ENCODE measurements around the gene JUP. TPM values are rescaled to one million over a fixed set of nuclear protein-coding genes. Genes with fewer than 3 reads are reported as not detected.
A peak's percentile ranks its signal among the peaks of the same experiment; 100 is the strongest.

JUP gene
- total RNA-seq, 1 experiment from 2014 or later = 224 TPM

DNA sequence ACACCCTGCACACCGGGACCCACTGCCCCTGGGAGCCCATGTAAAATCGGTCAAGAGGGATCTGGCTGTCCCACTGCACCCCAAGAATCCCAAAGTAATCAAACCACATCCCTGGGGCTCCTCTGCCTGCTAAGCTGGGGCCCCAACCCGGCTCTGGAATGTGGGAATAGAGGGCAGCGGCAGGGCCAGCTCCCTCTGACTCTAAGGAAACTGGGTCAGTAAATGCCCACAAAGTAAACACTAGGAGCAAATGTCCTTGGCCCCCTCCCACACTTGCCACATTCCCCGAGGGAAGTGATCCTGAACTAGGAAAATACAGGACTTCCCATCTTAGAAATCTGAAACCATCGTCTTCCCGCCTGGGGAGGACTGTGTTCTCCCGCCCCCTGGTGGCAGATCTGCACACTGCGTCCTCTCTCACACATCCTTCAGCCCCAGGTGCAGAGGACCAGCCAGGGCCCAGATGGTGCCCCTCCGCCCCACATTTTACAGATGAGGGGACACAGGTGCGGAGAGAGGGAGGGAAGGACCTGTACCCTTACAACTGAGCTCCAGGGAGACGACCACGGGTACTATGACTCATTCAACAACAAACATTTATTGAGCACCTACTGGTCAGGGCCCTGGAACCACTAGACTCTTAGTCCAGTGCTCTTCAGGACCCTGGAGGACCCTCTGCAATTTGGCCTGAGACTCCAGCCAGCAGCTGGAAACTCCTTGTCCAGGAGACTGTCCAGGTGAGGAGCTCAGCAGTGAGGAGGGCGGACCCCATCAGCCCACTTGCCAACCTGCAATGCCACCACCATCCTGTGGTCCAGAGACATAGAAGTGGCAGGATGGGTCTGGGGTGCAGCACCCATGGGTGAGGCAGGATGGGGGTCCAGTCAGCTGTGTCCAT is 15.1 kb upstream of the JUP start:
- Histone ChIP-seq H3K36me3 (ENCODE audit: control insufficient read depth in 1 of 2, insufficient read depth in 2 of 2, low read length in 2 of 2) (no peaks in the 10 kb centered on the region), H3K9ac (ENCODE audit: low read length) (peak overlapping the region; percentile 58), H3K27me3 (ENCODE audit: insufficient read depth, low read length) (no peaks in the 10 kb centered on the region), H3K9me2 (ENCODE audit: insufficient read depth) (no peaks in the 10 kb centered on the region), H4K20me1 (ENCODE audit: insufficient read depth) (no peaks in the 10 kb centered on the region), H3K4me3 (replicated peaks in 1 of 2; ENCODE audit: low read depth in 1 of 2, low read length in 2 of 2) (peak overlapping the region; percentile 32 to 39), H2AFZ (ENCODE audit: low read depth, low read length, poor library complexity, severe bottlenecking) (no peak overlapping the region), H3K27ac (ENCODE audit: low read depth, low read length) (peak overlapping the region; percentile 82), H3K9me3 (ENCODE audit: control insufficient read depth in 1 of 2, insufficient read depth in 1 of 2, low read depth in 1 of 2, low read length in 2 of 2) (no peaks in the 10 kb centered on the region), H3K4me1 (ENCODE audit: control insufficient read depth in 1 of 2, insufficient read depth in 2 of 2, low read length in 2 of 2) (peaks cover 26 to 40% of the 10 kb centered on the region in 2 experiments), H3K4me2 (ENCODE audit: low read length) (peak overlapping the region; percentile 73), H3K79me2 (ENCODE audit: insufficient read depth, low read length) (no peaks in the 10 kb centered on the region)
- TF ChIP-seq POLR2AphosphoS5 (IDR thresholded peaks at IDR 0.05; ENCODE audit: low read depth, low read length) = peak; percentile 30
- no peak for TF ChIP-seq TCF7L2 (IDR thresholded peaks at IDR 0.05; ENCODE audit: borderline replicate concordance, extremely low read depth, insufficient read depth, insufficient read length)
- TF ChIP-seq RAD21 (IDR thresholded peaks at IDR 0.05; ENCODE audit: low read depth) = peak; percentile 99
- TF ChIP-seq, protein P1, sequence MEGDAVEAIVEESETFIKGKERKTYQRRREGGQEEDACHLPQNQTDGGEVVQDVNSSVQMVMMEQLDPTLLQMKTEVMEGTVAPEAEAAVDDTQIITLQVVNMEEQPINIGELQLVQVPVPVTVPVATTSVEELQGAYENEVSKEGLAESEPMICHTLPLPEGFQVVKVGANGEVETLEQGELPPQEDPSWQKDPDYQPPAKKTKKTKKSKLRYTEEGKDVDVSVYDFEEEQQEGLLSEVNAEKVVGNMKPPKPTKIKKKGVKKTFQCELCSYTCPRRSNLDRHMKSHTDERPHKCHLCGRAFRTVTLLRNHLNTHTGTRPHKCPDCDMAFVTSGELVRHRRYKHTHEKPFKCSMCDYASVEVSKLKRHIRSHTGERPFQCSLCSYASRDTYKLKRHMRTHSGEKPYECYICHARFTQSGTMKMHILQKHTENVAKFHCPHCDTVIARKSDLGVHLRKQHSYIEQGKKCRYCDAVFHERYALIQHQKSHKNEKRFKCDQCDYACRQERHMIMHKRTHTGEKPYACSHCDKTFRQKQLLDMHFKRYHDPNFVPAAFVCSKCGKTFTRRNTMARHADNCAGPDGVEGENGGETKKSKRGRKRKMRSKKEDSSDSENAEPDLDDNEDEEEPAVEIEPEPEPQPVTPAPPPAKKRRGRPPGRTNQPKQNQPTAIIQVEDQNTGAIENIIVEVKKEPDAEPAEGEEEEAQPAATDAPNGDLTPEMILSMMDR (IDR thresholded peaks at IDR 0.05 in 2 of 3, conservative IDR thresholded peaks at IDR 0.05 in 1 of 3; ENCODE audit: borderline replicate concordance in 1 of 3, insufficient read depth in 1 of 3, low read depth in 2 of 3, low read length in 2 of 3) = peak; percentile 92 to 96 (median 95)
- intact Hi-C loops (cut with micrococcal nuclease) = loop anchor here (1.0 to 2.0 kb wide), 2 partner anchors 29 to 63 kb away; no protein-coding TSS in a partner anchor
- CTCF ChIA-PET = interaction anchor here (0.9 to 7.4 kb wide), 7 partner anchors 9 to 106 kb away, joined by 3 to 109 read pairs (median 4); partner anchors contain the start of genes JUP and P3H4
- POLR2A ChIA-PET = interaction anchor here (0.7 to 5.5 kb wide), 9 partner anchors 9 to 113 kb away, joined by 3 to 77 read pairs (median 5); partner anchors contain the start of genes EIF1 and JUP
- ATAC-seq (peak; percentile 64), DNase-seq (ENCODE audit: low read depth, low spot score) (peak; percentile 56)
- no TSS peak for BruUV-seq (replicated peaks)
- RAD21 ChIA-PET (ENCODE audit: low non-redundant PET in 1 of 2, low total read pairs in 2 of 2, uncharacterized antibody in 2 of 2, unreplicated experiment in 2 of 2) = interaction anchor here (0.6 to 2.5 kb wide), 9 partner anchors 15 to 73 kb away, joined by 3 to 13 read pairs (median 3); partner anchors contain the start of gene JUP (in 2 of the 2)

All from HCT116 (cell line).